Measurements from ENCODE around the gene KY.

DNA sequence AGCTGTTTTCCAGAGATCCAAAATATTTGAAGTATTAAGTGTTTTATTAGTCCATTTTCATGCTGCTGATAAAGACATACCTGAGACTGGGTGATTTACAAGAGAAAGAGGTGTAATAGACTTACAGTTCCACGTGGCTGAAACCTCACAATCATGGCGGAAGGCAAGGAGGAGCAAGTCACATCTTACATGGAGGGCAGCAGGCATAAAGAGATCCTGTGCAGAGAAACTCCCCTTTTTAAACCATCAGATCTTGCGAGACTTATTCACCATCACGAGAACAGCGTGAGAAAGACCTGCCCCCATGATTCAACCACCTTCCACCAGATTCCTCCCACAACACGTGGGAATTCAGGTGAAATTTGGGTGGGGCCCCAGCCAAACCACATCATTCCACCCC is 82.0 kb downstream of the KY start:
- no peak for TF ChIP-seq POLR2A (IDR thresholded peaks at IDR 0.05)
- TF ChIP-seq CTCF (IDR thresholded peaks at IDR 0.05), result no peak
